Esophagus muscularis mucosa (tissue), 3 donors: Measurements from ENCODE around the gene FRMD4A.

ENCODE experiments used
- POLR2A ChIP-seq: fragments of 450-650 bp; IDR thresholded peaks from one replicate; pipeline ENCODE4 v1.6.1; 2017; ENCODE audit warnings: antibody characterized with exemption, moderate library complexity, mild to moderate bottlenecking, low read depth
- TF ChIP-seq, protein P1 (sequence below), 3 experiments: fragments of 200-600 bp in 2 of 3; fragments of 450-650 bp in 1 of 3; sonication (generic) in 2 of 3; IDR thresholded peaks; one replicate each; pipeline ENCODE4 v1.5.1; 2017 to 2019; ENCODE audit warnings: antibody characterized with exemption in 3 of 3, mild to moderate bottlenecking in 2 of 3, moderate library complexity in 1 of 3

GRCh38 chr10:14225379-14225778, 105.3 kb downstream of the FRMD4A start:
- TF ChIP-seq, protein P1, sequence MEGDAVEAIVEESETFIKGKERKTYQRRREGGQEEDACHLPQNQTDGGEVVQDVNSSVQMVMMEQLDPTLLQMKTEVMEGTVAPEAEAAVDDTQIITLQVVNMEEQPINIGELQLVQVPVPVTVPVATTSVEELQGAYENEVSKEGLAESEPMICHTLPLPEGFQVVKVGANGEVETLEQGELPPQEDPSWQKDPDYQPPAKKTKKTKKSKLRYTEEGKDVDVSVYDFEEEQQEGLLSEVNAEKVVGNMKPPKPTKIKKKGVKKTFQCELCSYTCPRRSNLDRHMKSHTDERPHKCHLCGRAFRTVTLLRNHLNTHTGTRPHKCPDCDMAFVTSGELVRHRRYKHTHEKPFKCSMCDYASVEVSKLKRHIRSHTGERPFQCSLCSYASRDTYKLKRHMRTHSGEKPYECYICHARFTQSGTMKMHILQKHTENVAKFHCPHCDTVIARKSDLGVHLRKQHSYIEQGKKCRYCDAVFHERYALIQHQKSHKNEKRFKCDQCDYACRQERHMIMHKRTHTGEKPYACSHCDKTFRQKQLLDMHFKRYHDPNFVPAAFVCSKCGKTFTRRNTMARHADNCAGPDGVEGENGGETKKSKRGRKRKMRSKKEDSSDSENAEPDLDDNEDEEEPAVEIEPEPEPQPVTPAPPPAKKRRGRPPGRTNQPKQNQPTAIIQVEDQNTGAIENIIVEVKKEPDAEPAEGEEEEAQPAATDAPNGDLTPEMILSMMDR (IDR thresholded peaks at IDR 0.05), result no peak
- no peak for TF ChIP-seq POLR2A
